GM23338 (cell line): ENCODE measurements around the gene NLRP1.

Experiments
- CREB1 ChIP-seq: fragments of 250-450 bp; sonication (Bioruptor Pico); IDR thresholded peaks from 2 replicates; pipeline ENCODE4 v1.5.0; 2020; ENCODE audit warnings: low read depth, mild to moderate bottlenecking, moderate library complexity
- CTCF ChIP-seq, 2 experiments: fragments of 200-600 bp in 1 of 2; sonication (generic) in 1 of 2; conservative IDR thresholded peaks; 2 replicates each; pipeline versions ENCODE4 v1.5.1 to v1.6.1; 2016 to 2017; ENCODE audit warnings: antibody characterized with exemption in 2 of 2, low read depth in 2 of 2, mild to moderate bottlenecking in 2 of 2, moderate library complexity in 1 of 2
- ETS1 ChIP-seq: IDR thresholded peaks from 2 replicates; pipeline ENCODE4 v1.6.1; 2016; ENCODE audit warnings: antibody characterized with exemption
- EZH2 ChIP-seq: fragments of 200-600 bp; sonication (generic); IDR thresholded peaks from one replicate; pipeline ENCODE4 v1.8.0; 2017; ENCODE audit warnings: antibody characterized with exemption, mild to moderate bottlenecking, low read depth; ENCODE audit not compliant: unreplicated experiment
- EZH2phosphoT487 ChIP-seq: fragments of 200-600 bp; sonication (generic); IDR thresholded peaks from one replicate; pipeline ENCODE4 v1.8.1; 2018; ENCODE audit warnings: antibody characterized with exemption; ENCODE audit not compliant: unreplicated experiment
- NANOG ChIP-seq: IDR thresholded peaks from 2 replicates; pipeline ENCODE4 v1.6.1; 2016; ENCODE audit warnings: antibody characterized with exemption, borderline replicate concordance
- POLR2AphosphoS5 ChIP-seq: IDR thresholded peaks from 2 replicates; pipeline ENCODE4 v1.6.1; 2016; ENCODE audit warnings: antibody characterized with exemption, low read depth
- REST ChIP-seq: IDR thresholded peaks from one replicate; pipeline ENCODE4 v1.6.1; 2018; ENCODE audit warnings: antibody characterized with exemption; ENCODE audit not compliant: unreplicated experiment

GRCh38 chr17:5492970-5493369 is 91.3 kb downstream of the NLRP1 start:
- TF ChIP-seq EZH2phosphoT487 (no peak), CTCF (conservative IDR thresholded peaks at IDR 0.05; ENCODE audit: low read depth in 2 of 2) (no peak), CREB1 (CRISPR knock-in tag) (no peak), REST (no peak), EZH2 (no peak), POLR2AphosphoS5 (no peak), ETS1 (no peak), NANOG (no peak)
